ENCODE results near the gene RAB3C.
"Not testable (repeated sequence)": the region's sequence is repeated elsewhere in the genome, so short reads cannot be mapped to it uniquely, and the experiment has no call there.

Gene RAB3C

DNA sequence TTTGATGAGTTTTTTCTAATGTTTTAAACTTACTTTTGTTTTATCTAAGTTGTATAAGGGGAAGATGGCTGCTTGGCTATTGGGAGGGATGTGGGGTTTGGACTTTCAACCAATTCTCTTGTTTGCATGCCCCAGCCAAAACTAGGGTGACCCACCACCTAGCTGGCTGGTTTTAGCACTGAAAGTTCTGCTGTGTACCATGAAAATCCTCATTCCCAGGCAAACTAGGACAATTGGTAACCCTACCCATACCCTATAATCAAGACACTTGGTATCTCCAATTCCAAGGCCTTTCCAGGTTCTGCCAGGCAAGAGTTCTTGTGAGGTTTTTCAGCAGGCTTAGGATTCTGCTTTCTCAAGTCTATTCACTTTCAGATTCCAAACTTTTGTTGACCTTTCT, 13.1 kb downstream of the RAB3C start:
- no peaks in the 10 kb centered on the region for H3K36me3 ChIP-seq (ENCODE audit: low read depth)
- no peak for DNase-seq (ENCODE audit: low spot score)
- no peaks in the 10 kb centered on the region for H3K9me3 ChIP-seq (ENCODE audit: severe bottlenecking)
- H3K27me3 ChIP-seq (ENCODE audit: insufficient read depth, poor library complexity, severe bottlenecking) = peaks cover 15% of the 10 kb centered on the region
- H3K27ac ChIP-seq (ENCODE audit: poor library complexity, severe bottlenecking) = no peak overlapping the region
- H3K4me3 ChIP-seq (ENCODE audit: severe bottlenecking) = no peak overlapping the region
- H3K4me1 ChIP-seq (ENCODE audit: insufficient read depth, poor library complexity, severe bottlenecking) = no peaks in the 10 kb centered on the region
- ATAC-seq (ENCODE audit: low read depth) = no peak
- TF ChIP-seq CTCF (IDR thresholded peaks at IDR 0.05; ENCODE audit: poor library complexity, severe bottlenecking) = no peak

- Histone ChIP-seq H3K4me1 (ENCODE audit: insufficient read depth, poor library complexity, severe bottlenecking) (no peaks in the 10 kb centered on the region), H3K9me3 (ENCODE audit: severe bottlenecking) (no peaks in the 10 kb centered on the region), H3K4me3 (ENCODE audit: severe bottlenecking) (no peak overlapping the region), H3K27ac (ENCODE audit: poor library complexity, severe bottlenecking) (no peak overlapping the region), H3K27me3 (ENCODE audit: insufficient read depth, poor library complexity, severe bottlenecking) (peaks cover 7% of the 10 kb centered on the region), H3K36me3 (ENCODE audit: low read depth) (no peaks in the 10 kb centered on the region)
- ATAC-seq (ENCODE audit: low read depth) (no peak), DNase-seq (ENCODE audit: low spot score) (no peak)
- TF ChIP-seq CTCF (IDR thresholded peaks at IDR 0.05; ENCODE audit: poor library complexity, severe bottlenecking) = no peak
Measured at GRCh38 chr5:58598440-58598839, 15.6 kb downstream of the RAB3C start.

GRCh38 chr5:58599217-58599616, 16.3 kb downstream of the RAB3C start:
- ATAC-seq (ENCODE audit: low read depth) = peak; percentile 38; the same call in 2 of the 3 replicates

DNA sequence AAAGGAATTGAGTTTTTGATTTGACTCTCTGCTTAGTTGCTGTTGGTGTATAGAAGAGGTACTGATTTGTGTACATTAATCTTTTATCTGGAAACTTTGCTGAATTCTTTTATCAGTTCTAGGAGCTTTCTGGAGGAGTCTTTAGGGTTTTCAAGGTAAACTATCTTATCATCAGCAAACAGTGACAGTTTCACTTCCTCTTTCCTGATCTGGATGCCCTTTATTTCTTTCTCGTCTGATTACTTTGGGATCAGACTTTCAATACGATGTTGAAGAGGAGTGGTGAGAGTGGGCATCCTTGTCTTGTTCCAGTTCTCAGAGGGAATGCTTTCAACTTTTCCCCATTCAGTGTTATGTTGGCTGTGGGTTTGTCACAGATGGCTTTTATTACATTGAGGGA, 17.7 kb downstream of the RAB3C start:
- not testable (repeated sequence) for H3K27me3 ChIP-seq (ENCODE audit: insufficient read depth, poor library complexity, severe bottlenecking); H3K27ac ChIP-seq (ENCODE audit: poor library complexity, severe bottlenecking); ATAC-seq (ENCODE audit: low read depth); H3K4me1 ChIP-seq (ENCODE audit: insufficient read depth, poor library complexity, severe bottlenecking); H3K36me3 ChIP-seq (ENCODE audit: low read depth); H3K9me3 ChIP-seq (ENCODE audit: severe bottlenecking); H3K4me3 ChIP-seq (ENCODE audit: severe bottlenecking); DNase-seq (ENCODE audit: low spot score)

More at GRCh38 chr5:58599217-58599616, 16.3 kb downstream of the RAB3C start:
- Histone ChIP-seq H3K4me1 (ENCODE audit: insufficient read depth, poor library complexity, severe bottlenecking) (no peaks in the 10 kb centered on the region), H3K9me3 (ENCODE audit: severe bottlenecking) (no peaks in the 10 kb centered on the region), H3K27ac (ENCODE audit: poor library complexity, severe bottlenecking) (no peak overlapping the region), H3K4me3 (ENCODE audit: severe bottlenecking) (no peak overlapping the region), H3K27me3 (ENCODE audit: insufficient read depth, poor library complexity, severe bottlenecking) (peaks cover under 1% of the 10 kb centered on the region), H3K36me3 (ENCODE audit: low read depth) (no peaks in the 10 kb centered on the region)
- TF ChIP-seq CTCF (IDR thresholded peaks at IDR 0.05; ENCODE audit: poor library complexity, severe bottlenecking) = no peak
- DNase-seq (ENCODE audit: low spot score) = no peak

GRCh38 chr5:58602889-58603288, 20.0 kb downstream of the RAB3C start:
- not testable (repeated sequence) for DNase-seq (ENCODE audit: low spot score); H3K4me1 ChIP-seq (ENCODE audit: insufficient read depth, poor library complexity, severe bottlenecking); ATAC-seq (ENCODE audit: low read depth); H3K36me3 ChIP-seq (ENCODE audit: low read depth); H3K9me3 ChIP-seq (ENCODE audit: severe bottlenecking); H3K4me3 ChIP-seq (ENCODE audit: severe bottlenecking); H3K27me3 ChIP-seq (ENCODE audit: insufficient read depth, poor library complexity, severe bottlenecking); H3K27ac ChIP-seq (ENCODE audit: poor library complexity, severe bottlenecking)

GRCh38 chr5:58606064-58606463, 23.2 kb downstream of the RAB3C start:
- no peaks in the 10 kb centered on the region for H3K27me3 ChIP-seq (ENCODE audit: insufficient read depth, poor library complexity, severe bottlenecking)
- DNase-seq (ENCODE audit: low spot score) (no peak), ATAC-seq (ENCODE audit: low read depth) (no peak)
- H3K4me3 ChIP-seq (ENCODE audit: severe bottlenecking) = no peak overlapping the region
- H3K27ac ChIP-seq (ENCODE audit: poor library complexity, severe bottlenecking) = no peak overlapping the region
- TF ChIP-seq CTCF (IDR thresholded peaks at IDR 0.05; ENCODE audit: poor library complexity, severe bottlenecking) = no peak
- no peaks in the 10 kb centered on the region for H3K36me3 ChIP-seq (ENCODE audit: low read depth)
- H3K9me3 ChIP-seq (ENCODE audit: severe bottlenecking) = no peaks in the 10 kb centered on the region
- no peaks in the 10 kb centered on the region for H3K4me1 ChIP-seq (ENCODE audit: insufficient read depth, poor library complexity, severe bottlenecking)
